DMS153 treated with DMSO at 0.1 percent for 48 hours (cell line): ENCODE data around the gene LYRM2.
"Not testable (repeated sequence)": the region's sequence is repeated elsewhere in the genome, so short reads cannot be mapped to it uniquely, and the experiment has no call there.

Experiments
- DNase-seq: peaks from one replicate; lab custom pipeline; 2025; ENCODE audit not compliant: unreplicated experiment; lab: John Stamatoyannopoulos, UW

Gene LYRM2

DNA sequence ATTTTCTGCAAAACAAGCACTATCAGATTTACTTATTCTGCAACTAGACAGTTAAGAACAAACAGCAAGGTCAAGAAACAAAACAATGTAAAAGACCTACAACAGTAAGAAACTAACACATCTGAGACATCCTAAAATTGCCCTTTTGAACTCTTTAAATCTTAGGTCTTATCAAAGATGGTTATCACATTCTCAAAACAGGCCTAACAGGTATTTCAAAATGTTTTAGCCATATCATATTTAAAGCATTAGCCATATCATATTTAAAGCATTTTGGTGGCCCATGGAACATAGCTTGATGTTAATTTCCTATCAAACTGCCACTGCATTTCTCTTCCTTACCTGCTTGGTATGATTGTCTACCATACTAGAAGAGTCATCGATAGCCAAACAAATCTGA is 11.1 kb upstream of the LYRM2 start:
- DNase-seq = no peak

- no peak for DNase-seq
Measured at GRCh38 chr6:89644864-89645263, 6.3 kb upstream of the LYRM2 start.

DNA sequence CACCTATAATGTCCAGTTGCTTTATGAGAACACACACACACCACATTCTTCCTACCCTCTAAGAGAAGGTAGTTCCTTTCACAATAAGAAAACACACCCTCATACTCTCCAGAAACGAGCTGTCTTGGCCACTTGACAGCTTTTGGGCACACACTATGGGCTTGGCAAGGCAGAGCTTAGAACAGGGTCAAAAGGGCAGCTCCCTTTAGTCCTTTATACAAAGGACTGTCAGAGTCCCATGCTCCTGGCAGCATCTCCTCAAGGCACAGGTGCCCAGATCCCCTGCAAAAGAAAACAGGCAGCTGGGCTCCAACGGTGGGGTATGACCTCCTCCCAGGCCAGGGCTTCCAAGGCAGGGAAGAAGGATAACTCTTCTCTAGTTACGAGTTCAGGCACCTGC is 4.9 kb upstream of the LYRM2 start:
- no peak for DNase-seq

DNA sequence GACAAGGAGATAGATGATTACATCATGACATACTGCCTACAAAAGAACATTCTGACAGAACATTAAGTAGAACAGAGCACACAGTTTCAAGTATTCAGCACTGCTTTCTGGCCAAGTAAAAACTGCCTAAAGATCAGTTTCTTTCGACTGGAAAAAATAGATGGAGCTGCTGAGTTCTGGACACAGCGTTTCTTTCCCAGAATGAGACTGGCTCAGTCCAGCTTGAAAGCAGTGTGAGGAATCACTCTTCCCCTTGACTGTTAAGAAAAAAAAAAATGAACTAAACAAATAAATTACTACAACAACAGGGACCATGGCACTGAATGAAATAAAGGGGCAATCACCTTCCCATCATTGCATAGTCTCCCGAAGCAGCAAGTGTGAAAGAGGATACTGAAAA is 4.4 kb upstream of the LYRM2 start:
- no peak for DNase-seq

DNA sequence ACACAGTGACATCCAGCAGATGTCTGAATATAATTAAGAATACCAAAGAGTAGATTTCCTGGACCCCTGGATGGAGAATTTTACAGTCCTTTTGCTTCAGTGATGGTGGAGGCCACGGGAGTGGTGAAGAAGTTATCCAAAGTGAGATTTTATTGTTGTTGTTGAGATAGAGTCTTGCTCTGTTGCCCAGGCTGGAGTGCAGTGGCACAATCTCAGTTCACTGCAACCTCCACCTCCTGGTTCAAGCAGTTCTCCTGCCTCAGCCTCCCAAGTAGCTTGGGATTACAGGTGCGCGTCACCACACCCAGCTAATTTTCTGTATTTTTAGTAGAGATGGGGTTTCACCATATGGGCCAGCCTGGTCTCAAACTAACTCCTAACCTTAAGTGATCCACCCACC is 3.0 kb upstream of the LYRM2 start:
- not testable (repeated sequence) for DNase-seq

DNA sequence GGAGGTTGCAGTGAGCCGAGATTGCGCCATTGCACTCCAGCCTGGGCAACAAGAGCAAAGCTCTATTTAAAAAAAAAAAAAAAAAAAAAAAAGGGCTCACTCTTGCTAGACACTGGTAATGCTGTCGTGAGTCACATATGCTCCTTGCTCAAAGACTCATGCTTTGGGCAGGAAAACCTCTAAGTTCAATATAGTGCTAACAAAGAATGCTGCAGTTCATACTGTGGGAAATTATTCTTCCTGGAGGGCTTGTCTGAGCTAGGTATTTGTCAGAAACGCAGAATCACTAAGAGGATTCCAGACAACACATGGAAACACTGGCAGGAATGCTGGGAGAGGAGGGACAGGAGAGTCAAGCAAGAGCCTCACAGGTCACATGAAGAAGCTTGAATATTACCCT is 2.3 kb upstream of the LYRM2 start:
- DNase-seq = no peak

GRCh38 chr6:89637960-89638319 is 607 bp downstream of the LYRM2 start:
- no peak for DNase-seq

GRCh38 chr6:89636412-89636811 is 2.1 kb downstream of the LYRM2 start:
- DNase-seq = not testable (repeated sequence)

- no peak for DNase-seq
Measured at GRCh38 chr6:89630488-89630887, 8.1 kb downstream of the LYRM2 start.

DNA sequence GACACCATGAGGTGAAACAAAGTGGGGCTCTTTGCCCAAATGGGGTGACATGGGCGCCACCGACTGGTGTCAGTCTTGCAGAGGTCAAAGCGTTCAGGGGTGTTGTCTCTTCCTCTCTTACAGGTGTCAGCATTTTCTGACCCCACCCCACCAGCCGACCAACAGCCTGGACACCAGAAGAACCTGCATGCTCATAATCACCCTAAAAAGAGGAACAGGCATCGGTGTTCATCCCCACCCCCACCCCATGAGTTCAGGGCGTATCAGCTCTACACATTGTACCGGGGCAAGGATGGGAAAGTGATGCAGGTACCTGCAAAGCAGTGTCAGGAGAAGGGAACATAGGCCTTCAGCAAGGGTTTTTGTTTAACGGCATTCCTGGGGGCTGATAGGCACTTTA is 14.8 kb downstream of the LYRM2 start:
- no peak for DNase-seq

DNA sequence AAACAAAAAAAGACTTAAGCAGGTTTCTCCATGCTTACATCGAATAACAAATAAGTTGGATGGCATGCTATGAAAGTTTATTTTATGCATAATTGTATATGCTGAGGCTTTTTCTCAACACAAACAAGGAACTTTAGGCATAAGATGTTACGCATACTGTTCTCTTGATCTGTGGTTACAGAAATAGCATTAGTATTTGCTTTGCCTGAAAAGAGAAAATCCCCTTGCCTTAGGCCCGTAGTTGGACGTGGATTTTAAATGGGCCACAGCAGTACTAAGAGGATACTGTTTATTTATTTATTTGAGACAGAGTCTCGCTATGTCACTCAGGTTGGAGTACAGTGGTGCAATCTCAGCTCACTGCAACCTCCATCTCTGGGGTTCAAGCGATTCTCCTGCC is 19.0 kb downstream of the LYRM2 start:
- no peak for DNase-seq

DNA sequence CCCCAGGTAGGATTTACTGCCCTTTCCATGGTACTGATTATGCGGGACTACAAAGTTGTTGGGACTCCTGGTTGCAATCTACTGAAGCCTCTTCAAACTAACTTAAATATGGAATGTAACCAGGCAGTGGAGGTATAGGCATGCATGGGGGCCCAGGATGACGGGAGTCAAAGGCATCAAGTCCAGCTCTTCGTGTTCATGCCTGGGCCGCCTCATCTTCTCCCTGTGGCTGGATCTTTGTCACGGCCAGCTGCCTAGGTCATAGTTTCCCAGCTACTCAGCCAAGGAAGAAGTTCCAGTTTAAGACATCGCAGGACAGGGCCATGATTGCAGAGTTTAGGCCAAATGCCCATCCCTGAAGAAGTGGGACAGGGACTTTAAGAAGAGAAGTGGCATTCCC is 20.5 kb downstream of the LYRM2 start:
- DNase-seq = no peak

DNA sequence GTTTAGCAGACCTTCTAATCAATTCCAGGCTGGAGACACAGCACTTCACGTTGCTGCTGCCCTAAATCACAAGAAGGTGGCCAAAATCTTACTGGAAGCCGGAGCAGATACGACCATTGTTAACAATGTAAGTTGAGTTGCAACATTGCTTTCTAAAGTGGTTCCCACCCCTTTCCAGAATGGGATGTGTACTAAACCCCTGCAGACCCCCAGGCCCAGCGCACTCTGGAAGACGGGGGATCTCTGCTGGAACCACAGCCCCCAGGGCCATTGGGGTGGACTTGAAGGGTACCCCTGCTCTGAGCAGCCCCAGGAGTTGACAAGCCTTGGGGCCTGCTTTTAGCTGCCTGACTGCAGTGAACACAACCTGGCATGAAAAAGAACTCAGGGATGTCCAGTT is 22.0 kb downstream of the LYRM2 start:
- no peak for DNase-seq

DNA sequence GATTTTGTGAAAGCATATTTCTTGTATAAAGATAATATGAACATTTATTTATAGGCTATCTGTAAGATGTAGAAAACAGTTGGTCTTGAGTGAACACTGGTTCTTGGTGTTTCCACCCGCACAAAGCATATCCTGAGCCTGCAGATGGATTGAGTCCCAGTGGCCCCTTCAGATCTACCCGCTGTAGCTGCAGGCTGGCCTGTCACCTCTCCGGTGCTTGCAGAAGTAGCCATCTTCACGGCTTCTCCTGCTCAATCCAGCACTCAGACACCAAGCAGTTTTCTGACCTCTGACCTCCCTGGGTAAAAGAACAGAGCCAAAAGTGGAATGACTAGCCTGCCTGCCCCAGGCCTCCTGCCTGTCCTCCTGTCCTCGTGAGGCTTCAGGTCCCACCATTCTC is 22.7 kb downstream of the LYRM2 start:
- DNase-seq = no peak

DNA sequence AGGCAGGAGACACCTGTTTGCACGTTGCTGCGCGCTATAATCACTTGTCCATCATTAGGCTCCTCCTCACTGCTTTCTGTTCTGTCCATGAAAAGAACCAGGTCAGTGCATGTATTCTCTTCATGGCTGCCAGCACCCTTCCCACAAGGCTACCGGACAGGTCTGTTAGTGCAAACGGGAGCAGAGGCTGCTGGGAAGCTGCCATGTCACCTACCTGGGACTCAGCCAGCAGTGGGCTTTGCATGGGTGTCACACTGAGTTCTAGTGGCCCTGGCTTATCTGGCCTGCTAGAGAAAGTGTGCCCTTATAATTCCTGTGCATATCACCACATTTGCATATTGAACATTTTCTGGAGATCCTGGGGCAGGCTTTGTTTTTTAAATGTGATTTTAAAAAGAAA is 24.8 kb downstream of the LYRM2 start:
- no peak for DNase-seq

DNA sequence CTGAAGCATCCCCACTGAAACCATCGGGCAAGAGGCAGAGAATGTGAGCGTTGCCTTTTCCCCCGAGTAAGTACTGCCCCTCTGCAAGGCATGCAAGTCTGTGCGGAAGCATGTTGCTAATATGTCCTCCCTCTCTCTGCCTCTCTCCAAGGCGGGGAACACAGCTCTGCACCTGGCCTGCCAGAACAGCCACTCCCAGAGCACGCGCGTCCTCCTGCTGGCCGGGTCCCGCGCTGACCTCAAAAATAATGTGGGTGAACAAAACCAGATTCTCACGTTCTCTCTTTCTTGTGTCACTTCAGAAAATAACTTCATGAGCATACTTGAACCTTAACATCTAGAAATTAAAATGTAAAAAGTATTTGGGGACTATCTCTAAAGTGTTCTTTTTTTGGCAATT is 26.4 kb downstream of the LYRM2 start:
- no peak for DNase-seq

DNA sequence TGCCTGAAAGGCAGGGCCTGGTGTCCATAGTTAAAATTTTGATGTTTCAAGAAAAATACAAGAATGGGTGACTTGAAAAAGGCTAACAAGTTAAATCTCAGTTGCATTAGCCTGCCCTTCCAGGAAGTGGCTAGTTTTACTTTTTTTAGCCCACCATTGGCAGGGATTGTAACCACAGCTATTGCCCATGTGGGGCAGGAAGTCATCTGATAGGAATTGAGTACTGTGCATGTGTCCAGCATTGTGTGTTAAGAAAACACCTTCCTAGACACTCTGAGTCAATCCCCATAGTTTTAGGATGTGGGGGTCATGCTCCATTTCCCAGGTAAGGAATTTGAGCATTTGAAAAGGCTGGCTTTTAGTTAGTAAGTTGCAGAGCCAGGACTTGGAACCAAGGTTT is 26.9 kb downstream of the LYRM2 start:
- no peak for DNase-seq

- DNase-seq = peak; percentile 27
Measured at GRCh38 chr6:89610149-89610642, 28.4 kb downstream of the LYRM2 start.

DNA sequence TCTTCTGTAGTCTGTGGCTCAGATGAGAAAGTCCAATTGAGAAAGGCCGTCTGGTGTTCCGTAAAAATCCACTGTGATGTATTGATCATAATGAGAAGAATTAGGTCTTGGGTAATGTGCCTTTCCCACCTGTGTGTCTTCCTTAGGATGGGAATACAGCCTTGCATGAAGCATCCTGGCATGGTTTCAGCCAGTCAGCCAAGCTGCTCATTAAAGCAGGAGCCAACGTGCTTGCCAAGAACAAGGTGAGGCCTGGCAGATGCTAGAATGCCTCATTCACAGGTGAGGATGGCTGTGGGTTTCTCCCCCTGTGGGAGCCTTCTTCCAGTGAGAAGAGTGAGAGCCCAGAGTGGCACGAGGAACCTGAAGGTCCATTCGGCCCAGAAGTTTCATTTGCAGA is 32.7 kb downstream of the LYRM2 start:
- no peak for DNase-seq

DNA sequence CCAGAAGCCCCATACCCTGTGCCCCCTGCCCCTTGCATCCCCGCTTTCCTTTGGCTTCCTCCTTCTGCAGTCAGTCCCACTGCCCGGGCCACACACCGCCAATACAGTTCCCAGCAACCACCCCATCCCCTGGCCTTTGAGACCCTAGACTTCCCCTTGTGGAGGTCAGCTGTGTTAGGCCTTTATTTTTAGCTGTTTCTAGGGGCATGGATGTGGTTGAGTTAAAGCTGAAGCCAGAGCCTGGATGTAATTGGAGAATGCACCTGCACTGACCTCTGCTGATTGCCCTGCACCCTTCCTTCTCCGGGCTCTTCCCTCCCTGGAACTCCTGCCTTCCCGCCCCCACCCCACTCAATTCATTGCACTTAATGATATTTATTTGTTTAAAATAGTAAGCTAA is 33.9 kb downstream of the LYRM2 start:
- DNase-seq = no peak

DNA sequence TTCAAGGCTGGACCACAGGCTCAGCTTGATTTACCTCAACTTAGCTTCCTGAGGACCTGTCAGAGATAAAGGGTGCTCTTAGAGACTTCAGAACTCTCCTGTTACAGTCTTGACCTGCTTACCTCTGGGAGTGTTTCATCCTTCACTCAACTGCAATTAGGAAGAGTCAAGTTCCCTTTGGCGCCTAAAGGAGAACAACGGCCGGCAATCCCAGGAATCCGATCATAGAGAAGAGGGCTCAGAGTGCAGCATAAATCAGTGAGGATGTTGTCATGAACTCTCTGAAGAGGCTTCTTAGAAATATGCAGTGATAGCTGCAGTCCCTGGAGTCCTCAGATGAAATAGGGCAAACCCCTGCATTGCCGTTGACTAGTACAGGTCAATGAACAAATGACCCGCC is 36.4 kb downstream of the LYRM2 start:
- DNase-seq = no peak

GRCh38 chr6:89599727-89600126 is 38.8 kb downstream of the LYRM2 start:
- DNase-seq = no peak

DNA sequence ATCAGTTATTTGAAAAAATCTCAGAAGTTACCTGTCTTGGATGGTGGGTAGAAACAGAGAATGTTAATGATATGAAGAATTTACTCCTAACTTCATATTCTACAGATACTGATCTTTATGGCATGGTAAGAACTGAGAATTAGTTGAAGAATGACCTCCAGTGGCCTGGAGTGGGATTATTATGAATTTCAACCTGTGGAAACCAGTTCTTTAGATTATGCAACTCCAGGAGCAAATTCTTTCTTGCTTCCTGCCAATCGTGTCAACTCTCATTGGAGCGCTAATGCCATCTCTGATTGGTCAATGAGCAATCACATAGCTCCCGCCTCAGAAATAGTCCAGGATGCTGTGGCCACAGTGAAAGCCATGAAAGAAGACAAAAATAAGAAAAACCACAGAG is 40.6 kb downstream of the LYRM2 start:
- DNase-seq = peak; percentile 63

- no peak for DNase-seq
Measured at GRCh38 chr6:89597372-89597771, 41.2 kb downstream of the LYRM2 start.
